ENCODE measurements around the gene QKI.

GRCh38 chr6:163395122-163395830 is 19.2 kb upstream of the QKI start:
- TF ChIP-seq, protein P1, sequence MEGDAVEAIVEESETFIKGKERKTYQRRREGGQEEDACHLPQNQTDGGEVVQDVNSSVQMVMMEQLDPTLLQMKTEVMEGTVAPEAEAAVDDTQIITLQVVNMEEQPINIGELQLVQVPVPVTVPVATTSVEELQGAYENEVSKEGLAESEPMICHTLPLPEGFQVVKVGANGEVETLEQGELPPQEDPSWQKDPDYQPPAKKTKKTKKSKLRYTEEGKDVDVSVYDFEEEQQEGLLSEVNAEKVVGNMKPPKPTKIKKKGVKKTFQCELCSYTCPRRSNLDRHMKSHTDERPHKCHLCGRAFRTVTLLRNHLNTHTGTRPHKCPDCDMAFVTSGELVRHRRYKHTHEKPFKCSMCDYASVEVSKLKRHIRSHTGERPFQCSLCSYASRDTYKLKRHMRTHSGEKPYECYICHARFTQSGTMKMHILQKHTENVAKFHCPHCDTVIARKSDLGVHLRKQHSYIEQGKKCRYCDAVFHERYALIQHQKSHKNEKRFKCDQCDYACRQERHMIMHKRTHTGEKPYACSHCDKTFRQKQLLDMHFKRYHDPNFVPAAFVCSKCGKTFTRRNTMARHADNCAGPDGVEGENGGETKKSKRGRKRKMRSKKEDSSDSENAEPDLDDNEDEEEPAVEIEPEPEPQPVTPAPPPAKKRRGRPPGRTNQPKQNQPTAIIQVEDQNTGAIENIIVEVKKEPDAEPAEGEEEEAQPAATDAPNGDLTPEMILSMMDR (IDR thresholded peaks at IDR 0.05): no peak
- TF ChIP-seq POLR2A (IDR thresholded peaks at IDR 0.05) (no peak), POLR2AphosphoS5 (IDR thresholded peaks at IDR 0.05) (no peak)

All from prostate gland (tissue), 2 donors.